ENCODE results near the gene TMEM72.

The TMEM72 gene

GRCh38 chr10:44955413-44956070 is 44.4 kb downstream of the TMEM72 start:
- ATAC-seq (ENCODE audit: low read depth) (no peak), DNase-seq (ENCODE audit: low spot score in 2 of 2) (no peak)
- peaks cover 22% of the 10 kb centered on the region for H3K36me3 Mint-ChIP-seq
- no peak overlapping the region for H3K4me3 Mint-ChIP-seq
- H3K4me1 Mint-ChIP-seq, result peaks cover 19% of the 10 kb centered on the region
- peaks cover 2% of the 10 kb centered on the region for H3K9me3 Mint-ChIP-seq
- H3K27me3 Mint-ChIP-seq, result no peaks in the 10 kb centered on the region
- no peak overlapping the region for H3K27ac Mint-ChIP-seq

DNA sequence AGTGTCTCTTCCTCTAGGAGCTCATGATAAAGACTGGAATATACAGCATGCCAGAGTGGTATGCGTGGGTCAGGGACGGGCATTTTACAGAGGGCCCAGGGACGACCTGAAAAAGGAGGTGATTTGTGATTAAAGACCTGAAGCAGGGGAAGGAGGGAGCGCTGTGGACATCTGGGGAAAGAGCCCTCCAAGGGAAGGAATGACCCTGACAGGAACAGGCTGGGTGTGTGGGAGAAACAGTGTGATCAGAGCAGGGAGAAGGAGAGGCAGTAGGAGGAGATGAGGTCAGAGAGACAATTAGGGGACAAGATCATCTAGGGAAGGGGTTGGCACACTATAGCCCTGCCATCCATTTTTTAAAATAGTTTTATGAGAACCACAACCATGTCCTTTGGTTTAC is 45.1 kb downstream of the TMEM72 start:
- H3K4me3 Mint-ChIP-seq, result no peak overlapping the region
- peaks cover 17% of the 10 kb centered on the region for H3K4me1 Mint-ChIP-seq
- H3K27ac Mint-ChIP-seq, result no peak overlapping the region
- peaks cover 2% of the 10 kb centered on the region for H3K9me3 Mint-ChIP-seq
- H3K27me3 Mint-ChIP-seq, result no peaks in the 10 kb centered on the region
- DNase-seq (ENCODE audit: low spot score in 2 of 2), result no peak
- ATAC-seq (ENCODE audit: low read depth), result no peak
- H3K36me3 Mint-ChIP-seq, result peaks cover 22% of the 10 kb centered on the region

DNA sequence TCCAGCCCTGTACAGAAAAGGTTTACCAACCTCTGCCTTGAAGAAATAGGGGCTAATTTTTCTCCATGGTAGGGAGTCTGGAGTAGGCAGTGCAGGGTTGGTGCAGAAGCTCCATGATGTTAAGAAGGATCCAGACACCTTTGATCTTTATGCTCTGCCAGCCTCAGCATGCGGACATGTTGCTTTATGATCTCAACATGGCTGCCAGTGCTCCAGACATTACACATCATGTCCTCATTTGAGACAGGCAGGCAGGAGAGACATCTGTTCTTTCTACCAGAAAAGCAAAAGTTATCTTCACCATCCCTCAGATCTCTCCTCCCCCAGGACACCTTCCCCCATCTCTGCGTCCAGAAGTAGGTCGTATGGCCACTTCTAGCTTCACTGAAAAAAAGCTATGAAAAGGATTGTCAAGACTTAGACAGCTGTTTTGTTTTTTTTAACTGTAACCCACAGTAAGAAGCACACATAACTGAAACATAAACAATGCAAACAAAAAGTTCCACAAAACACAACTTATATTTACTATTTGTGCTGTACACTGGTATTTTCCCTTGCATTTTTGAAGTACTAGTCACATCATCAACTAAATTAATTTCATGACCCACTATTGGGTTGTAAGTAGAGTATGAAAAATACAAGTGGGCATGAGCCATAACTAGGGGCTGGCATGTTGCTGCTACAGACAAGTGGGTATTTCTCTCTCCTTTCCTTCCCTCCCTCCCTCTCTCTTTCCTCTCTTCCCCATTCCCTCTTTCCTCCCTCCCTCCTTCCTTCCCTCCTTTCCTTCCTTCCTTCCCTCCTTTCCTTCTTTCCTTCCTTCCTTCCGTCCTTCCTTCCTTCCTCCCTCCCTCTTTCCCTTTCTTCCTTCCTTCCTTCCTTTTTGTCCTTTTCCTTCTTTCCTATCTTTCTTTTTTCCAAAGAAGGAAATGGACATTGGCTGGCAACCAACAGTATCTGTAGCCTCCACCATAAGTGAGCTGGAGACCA is 45.9 kb downstream of the TMEM72 start:
- no peak for ATAC-seq (ENCODE audit: low read depth)
- no peaks in the 10 kb centered on the region for H3K27me3 Mint-ChIP-seq
- no peak overlapping the region for H3K27ac Mint-ChIP-seq
- H3K4me1 Mint-ChIP-seq, result peaks cover 17% of the 10 kb centered on the region
- H3K36me3 Mint-ChIP-seq, result peaks cover 22% of the 10 kb centered on the region
- H3K9me3 Mint-ChIP-seq, result peaks cover 2% of the 10 kb centered on the region
- no peak for DNase-seq (ENCODE audit: low spot score in 2 of 2)
- no peak overlapping the region for H3K4me3 Mint-ChIP-seq

DNA sequence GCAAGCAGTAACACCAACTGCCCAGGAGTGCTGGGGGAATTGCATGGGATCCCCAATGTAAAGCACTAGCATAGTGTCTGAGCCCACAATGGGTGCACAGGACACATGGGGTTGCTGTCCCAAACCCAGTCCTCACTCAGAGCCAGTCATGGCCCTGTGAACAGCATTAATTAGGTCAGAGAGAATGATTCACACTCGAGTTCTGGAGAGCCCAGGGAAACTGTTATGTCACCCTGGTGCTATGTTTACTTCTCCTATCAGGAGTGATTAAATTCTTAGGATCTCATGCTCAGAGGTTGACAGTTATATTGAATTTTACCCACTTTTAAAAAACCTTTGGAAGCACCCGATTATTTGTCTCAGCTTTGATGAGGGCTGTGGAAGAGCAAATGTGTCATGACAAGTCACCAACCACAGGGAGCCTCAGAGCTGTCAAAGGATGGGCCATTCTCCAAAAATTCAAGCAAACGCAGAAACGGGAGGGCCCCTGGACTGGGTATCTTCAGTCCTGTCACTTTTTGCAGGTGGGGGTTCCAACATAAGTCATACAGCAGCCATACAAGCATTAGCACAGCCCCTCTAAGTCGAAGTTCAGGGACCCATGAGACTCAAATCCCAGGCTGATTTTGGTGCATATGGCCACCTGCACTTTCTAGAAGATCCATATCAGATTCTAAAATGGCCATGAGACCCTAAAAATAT is 47.2 kb downstream of the TMEM72 start:
- no peaks in the 10 kb centered on the region for H3K27me3 Mint-ChIP-seq
- ATAC-seq (ENCODE audit: low read depth), result no peak
- H3K36me3 Mint-ChIP-seq, result peaks cover 22% of the 10 kb centered on the region
- H3K4me1 Mint-ChIP-seq, result peaks cover 28% of the 10 kb centered on the region
- H3K4me3 Mint-ChIP-seq, result peak overlapping the region; percentile 84
- peak overlapping the region; percentile 76 for H3K27ac Mint-ChIP-seq
- H3K9me3 Mint-ChIP-seq, result peaks cover 2% of the 10 kb centered on the region
- no peak for DNase-seq (ENCODE audit: low spot score in 2 of 2)

- Mint-ChIP-seq H3K27ac (peak overlapping the region; percentile 76), H3K4me3 (peak overlapping the region; percentile 84), H3K27me3 (no peaks in the 10 kb centered on the region), H3K9me3 (peaks cover 2% of the 10 kb centered on the region), H3K36me3 (peaks cover 22% of the 10 kb centered on the region), H3K4me1 (peaks cover 32% of the 10 kb centered on the region)
- ATAC-seq (ENCODE audit: low read depth), result no peak
- DNase-seq (ENCODE audit: low spot score in 2 of 2), result no peak
Measured at GRCh38 chr10:44958898-44959246, 47.7 kb downstream of the TMEM72 start.

DNA sequence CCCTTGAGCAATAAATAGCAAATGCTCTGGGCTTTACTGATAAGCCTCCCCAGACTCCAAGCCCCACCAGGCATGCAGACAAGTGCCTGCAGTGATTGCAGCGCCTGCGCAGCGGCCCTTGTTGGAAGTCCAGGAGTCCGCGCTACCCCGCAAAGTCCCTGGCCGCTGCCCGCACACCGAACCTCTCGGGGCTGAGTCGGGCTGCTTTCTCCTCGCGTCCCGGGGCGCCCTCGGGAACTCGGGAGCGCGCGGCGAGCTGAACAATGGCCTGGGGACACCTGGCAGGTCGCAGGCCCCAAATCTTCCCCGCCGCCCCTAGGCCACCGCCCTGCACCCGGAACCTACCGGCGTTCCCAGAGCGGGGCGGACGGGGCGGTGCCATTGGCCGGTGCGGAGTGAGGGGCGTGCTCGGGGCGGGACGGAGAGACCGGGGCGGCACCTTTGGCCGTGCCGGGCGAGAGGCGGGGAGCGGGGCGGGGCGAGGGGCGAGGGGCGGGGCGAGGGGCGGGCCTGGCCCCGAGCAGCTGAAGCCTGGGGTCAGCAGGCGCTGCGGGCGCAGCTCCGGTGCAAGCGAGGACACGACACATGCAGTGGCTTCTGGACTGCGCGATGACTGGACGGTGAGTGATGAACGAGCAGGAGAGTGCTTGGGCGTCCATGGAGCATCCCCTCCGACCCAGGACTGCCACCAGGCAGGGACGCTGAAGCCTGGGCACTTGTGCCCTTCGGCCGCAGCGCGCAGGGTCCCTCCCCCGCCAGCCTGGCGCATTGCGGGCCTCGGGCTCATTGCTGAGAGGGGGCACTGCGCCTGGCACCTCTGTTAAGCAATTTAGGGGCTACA is 48.3 kb downstream of the TMEM72 start, which contains the start of gene RASSF4:
Gene RASSF4 (plus strand): TSS at position 556 of the 841 bp plus-strand sequence. CDS start 10,401 bp downstream, outside the sequence.
- Mint-ChIP-seq H3K4me3 (peak within 1 kb of the TSS; percentile 84), H3K27me3 (no peaks in the 10 kb centered on the region), H3K27ac (peak within 1 kb of the TSS; percentile 76), H3K9me3 (peaks cover 2% of the 10 kb centered on the region), H3K4me1 (peaks cover 38% of the 10 kb centered on the region), H3K36me3 (peaks cover 22% of the 10 kb centered on the region)
- ATAC-seq (ENCODE audit: low read depth) (peak; percentile 98), DNase-seq (ENCODE audit: low spot score in 2 of 2) (peak; percentile 87 to 90)

- H3K27me3 Mint-ChIP-seq, result no peaks in the 10 kb centered on the region
Measured at GRCh38 chr10:44960088-44960460, 48.9 kb downstream of the TMEM72 start.

DNA sequence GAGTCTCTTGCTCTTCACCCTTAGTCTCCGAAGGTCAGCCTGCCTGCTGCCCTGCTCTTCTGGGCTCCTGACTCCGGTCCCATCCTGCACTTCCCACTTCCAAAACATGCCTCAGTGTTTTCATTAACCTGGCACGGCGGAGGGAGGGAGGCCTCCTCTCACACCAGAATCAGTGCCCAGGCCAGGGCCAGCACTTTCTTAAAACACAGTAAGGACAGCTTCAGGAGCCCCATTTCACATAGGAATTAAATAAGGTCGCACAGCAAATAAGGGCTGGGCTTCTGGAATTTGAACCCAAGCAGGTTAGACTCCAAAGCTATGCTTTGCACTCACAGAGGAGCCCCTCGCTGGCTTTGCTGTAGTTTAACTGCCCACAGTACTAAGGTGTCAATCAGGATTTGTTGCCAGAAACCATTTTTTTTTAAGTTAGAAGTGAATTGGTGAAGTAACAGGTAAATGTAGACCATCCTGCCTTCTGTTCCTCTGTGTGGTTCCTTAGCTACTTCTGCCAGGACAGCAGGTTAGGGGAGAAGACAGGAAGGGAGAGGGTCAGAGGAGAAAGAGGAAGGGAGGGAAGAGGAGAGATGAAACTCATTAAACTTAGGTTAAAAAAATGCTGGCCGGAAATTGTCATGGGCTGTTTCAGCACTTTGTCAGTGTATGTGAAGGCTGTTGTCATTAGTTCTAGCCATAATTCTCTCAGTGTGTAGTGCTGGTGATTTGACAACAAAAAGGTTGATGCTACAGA is 49.5 kb downstream of the TMEM72 start:
- Mint-ChIP-seq H3K4me1 (peaks cover 40% of the 10 kb centered on the region), H3K36me3 (peaks cover 16% of the 10 kb centered on the region), H3K27me3 (no peaks in the 10 kb centered on the region), H3K9me3 (peaks cover 2% of the 10 kb centered on the region), H3K4me3 (peak overlapping the region; percentile 84), H3K27ac (no peak overlapping the region)
- ATAC-seq (ENCODE audit: low read depth) (no peak), DNase-seq (ENCODE audit: low spot score in 2 of 2) (no peak)

More at GRCh38 chr10:44960088-44960460, 48.9 kb downstream of the TMEM72 start:
- Mint-ChIP-seq H3K9me3 (peaks cover 2% of the 10 kb centered on the region), H3K4me1 (peaks cover 36% of the 10 kb centered on the region), H3K4me3 (peak overlapping the region; percentile 84), H3K36me3 (peaks cover 17% of the 10 kb centered on the region), H3K27ac (no peak overlapping the region)
- no peak for DNase-seq (ENCODE audit: low spot score in 2 of 2)
- ATAC-seq (ENCODE audit: low read depth), result no peak

DNA sequence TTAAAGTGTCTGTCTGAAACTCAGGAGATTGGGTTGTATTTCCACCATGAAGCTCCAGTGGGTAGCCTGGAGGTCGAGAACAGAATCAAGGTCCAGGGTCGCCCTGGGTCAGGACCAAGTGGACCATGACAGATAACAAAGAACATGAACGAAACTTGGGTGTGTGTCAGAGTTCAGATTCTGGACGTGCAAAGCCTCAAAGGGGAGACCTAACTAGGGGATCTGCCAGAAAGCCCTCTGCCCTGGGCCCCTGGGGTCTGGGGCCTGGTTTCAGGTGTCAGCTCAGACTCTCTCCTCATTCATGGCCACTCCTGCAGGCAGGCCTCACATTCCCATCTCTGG is 50.1 kb downstream of the TMEM72 start:
- Mint-ChIP-seq H3K9me3 (peaks cover 2% of the 10 kb centered on the region), H3K36me3 (peaks cover 11% of the 10 kb centered on the region), H3K27me3 (no peaks in the 10 kb centered on the region), H3K4me3 (no peak overlapping the region), H3K27ac (no peak overlapping the region), H3K4me1 (peaks cover 44% of the 10 kb centered on the region)
- DNase-seq (ENCODE audit: low spot score in 2 of 2) (no peak), ATAC-seq (ENCODE audit: low read depth) (no peak)

- DNase-seq (ENCODE audit: low spot score in 2 of 2), result no peak
- peaks cover 2% of the 10 kb centered on the region for H3K9me3 Mint-ChIP-seq
- no peak for ATAC-seq (ENCODE audit: low read depth)
- H3K4me3 Mint-ChIP-seq, result peak overlapping the region; percentile 57
- peaks cover 45% of the 10 kb centered on the region for H3K4me1 Mint-ChIP-seq
- H3K27me3 Mint-ChIP-seq, result no peaks in the 10 kb centered on the region
- H3K36me3 Mint-ChIP-seq, result peaks cover 3% of the 10 kb centered on the region
- no peak overlapping the region for H3K27ac Mint-ChIP-seq
Measured at GRCh38 chr10:44961931-44962750, 51.0 kb downstream of the TMEM72 start.

GRCh38 chr10:44962870-44963738 is 52.0 kb downstream of the TMEM72 start:
- H3K9me3 Mint-ChIP-seq, result no peaks in the 10 kb centered on the region
- H3K4me3 Mint-ChIP-seq, result peak overlapping the region; percentile 57
- ATAC-seq (ENCODE audit: low read depth), result peak; percentile 27
- no peaks in the 10 kb centered on the region for H3K27me3 Mint-ChIP-seq
- no peak for DNase-seq (ENCODE audit: low spot score in 2 of 2)
- H3K27ac Mint-ChIP-seq, result peak overlapping the region; percentile 50
- peaks cover 45% of the 10 kb centered on the region for H3K4me1 Mint-ChIP-seq
- no peaks in the 10 kb centered on the region for H3K36me3 Mint-ChIP-seq

Measured in memory B cell (primary cell).